ENCODE data around the gene RAB40B.

DNA sequence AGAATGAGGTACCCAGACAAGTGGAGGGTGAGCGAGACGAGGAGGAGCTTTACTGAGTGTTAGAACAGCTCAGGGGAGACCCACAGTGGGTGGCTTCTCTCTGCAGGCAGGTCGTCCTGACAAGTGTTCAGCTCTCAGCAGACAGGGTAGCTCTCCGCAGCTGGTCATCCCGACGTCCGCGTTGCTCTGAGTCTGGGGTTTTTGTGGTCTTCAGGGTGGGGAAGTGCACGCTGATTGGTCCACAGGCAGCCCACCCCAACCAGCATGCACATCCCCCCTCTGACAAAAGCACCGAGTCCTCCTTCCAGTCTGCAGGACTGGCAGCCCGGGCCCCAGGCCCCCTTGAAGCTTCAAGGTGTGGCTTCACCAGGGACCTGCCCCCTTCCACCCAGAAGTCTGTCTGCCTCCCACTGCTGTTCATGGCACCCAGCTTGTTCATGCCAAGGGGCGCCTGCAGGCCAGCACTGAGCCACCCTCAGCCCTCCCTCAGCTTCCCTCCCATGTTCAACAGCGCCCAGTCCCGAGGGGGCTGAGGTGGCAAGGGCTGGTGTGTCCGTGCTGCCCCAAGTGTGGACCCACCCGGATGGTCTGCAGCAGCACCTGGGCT is 30.4 kb downstream of the RAB40B start:
- no peak for TF ChIP-seq POLR2A (IDR thresholded peaks at IDR 0.05)
- TF ChIP-seq, protein P1, sequence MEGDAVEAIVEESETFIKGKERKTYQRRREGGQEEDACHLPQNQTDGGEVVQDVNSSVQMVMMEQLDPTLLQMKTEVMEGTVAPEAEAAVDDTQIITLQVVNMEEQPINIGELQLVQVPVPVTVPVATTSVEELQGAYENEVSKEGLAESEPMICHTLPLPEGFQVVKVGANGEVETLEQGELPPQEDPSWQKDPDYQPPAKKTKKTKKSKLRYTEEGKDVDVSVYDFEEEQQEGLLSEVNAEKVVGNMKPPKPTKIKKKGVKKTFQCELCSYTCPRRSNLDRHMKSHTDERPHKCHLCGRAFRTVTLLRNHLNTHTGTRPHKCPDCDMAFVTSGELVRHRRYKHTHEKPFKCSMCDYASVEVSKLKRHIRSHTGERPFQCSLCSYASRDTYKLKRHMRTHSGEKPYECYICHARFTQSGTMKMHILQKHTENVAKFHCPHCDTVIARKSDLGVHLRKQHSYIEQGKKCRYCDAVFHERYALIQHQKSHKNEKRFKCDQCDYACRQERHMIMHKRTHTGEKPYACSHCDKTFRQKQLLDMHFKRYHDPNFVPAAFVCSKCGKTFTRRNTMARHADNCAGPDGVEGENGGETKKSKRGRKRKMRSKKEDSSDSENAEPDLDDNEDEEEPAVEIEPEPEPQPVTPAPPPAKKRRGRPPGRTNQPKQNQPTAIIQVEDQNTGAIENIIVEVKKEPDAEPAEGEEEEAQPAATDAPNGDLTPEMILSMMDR (IDR thresholded peaks at IDR 0.05): no peak
